HepG2 (cell line): ENCODE data around the gene TPD52L2. TPM values are rescaled to one million over a fixed set of nuclear protein-coding genes. Genes with fewer than 3 reads are reported as not detected.
"Not testable (repeated sequence)": the region's sequence is repeated elsewhere in the genome, so short reads cannot be mapped to it uniquely, and the experiment has no call there.

Source experiments
- ATAC-seq: fragments of 200-7000 bp; cut with Tn5 transposase; 3 replicates; pipeline ENCODE4 v1.9.1; 2020; ENCODE audit warnings: mild to moderate bottlenecking, moderate library complexity
- BruUV-seq: library from RNA; stranded (reverse); fragments of 400-500 nt; replicated peaks from 2 replicates; lab custom pipeline; 2021; lab: Mats Ljungman, UMichigan
- CTCF ChIA-PET: fragments of 300-600 bp; formaldehyde crosslinking; extraction: SDS; loops from one replicate; lab custom pipeline; 2021; ENCODE audit warnings: low total read pairs, inconsistent platforms, low intra/inter-chr PET ratio; lab: Yijun Ruan, JAX
- POLR2A ChIA-PET: fragments of 350-600 bp; sonication (Branson Sonifier 250); formaldehyde crosslinking; loops from one replicate; lab custom pipeline; 2020; ENCODE audit warnings: antibody characterized with exemption, inconsistent platforms; lab: Yijun Ruan, JAX
- DNase-seq: peaks from one replicate; pipeline ENCODE4 v3.0.0-alpha.2; 2015; ENCODE audit warnings: low spot score
- FAIRE-seq: peaks from 3 replicates; lab custom pipeline; 2011; peaks lifted over from hg19 to GRCh38; lab: Jason Lieb, UNC
- H2AFZ ChIP-seq: one replicate; pipeline ENCODE4 v1.6.1; 2011; ENCODE audit warnings: low read length, inconsistent platforms
- H3K27ac ChIP-seq: fragments of 300-600 bp; 3 replicates; pipeline ENCODE4 v1.8.0; 2011; ENCODE audit warnings: mixed run types, mild to moderate bottlenecking, mixed read lengths, low read length, inconsistent platforms; ENCODE audit not compliant: insufficient read depth; ENCODE audit errors: extremely low read length
- H3K27me3 ChIP-seq, 2 experiments: fragments of 200-600 bp in 1 of 2; 2 replicates in 1 of 2; 3 replicates in 1 of 2; pipeline versions ENCODE4 v1.6.0 to v1.8.0; 2011; ENCODE audit warnings: low read length in 2 of 2, mild to moderate bottlenecking in 2 of 2, moderate library complexity in 2 of 2, inconsistent platforms in 1 of 2; ENCODE audit not compliant: insufficient read depth in 2 of 2, control insufficient read depth in 1 of 2
- H3K36me3 ChIP-seq, 2 experiments: fragments of 200-600 bp in 1 of 2; replicated peaks in 1 of 2; 2 replicates in 1 of 2; 3 replicates in 1 of 2; pipeline versions ENCODE4 v1.5.1 to v1.8.0; 2011; ENCODE audit warnings: low read length in 2 of 2, inconsistent platforms in 1 of 2; ENCODE audit not compliant: insufficient read depth in 2 of 2, control insufficient read depth in 1 of 2
- H3K4me1 ChIP-seq: 2 replicates; pipeline ENCODE4 v1.5.1; 2012; ENCODE audit warnings: low read length, inconsistent platforms; ENCODE audit not compliant: insufficient read depth
- H3K4me2 ChIP-seq: 2 replicates; pipeline ENCODE4 v1.6.0; 2011; ENCODE audit warnings: low read depth, low read length, inconsistent platforms
- H3K4me3 ChIP-seq, 3 experiments: fragments of 200-600 bp in 1 of 3; sonication (generic), shearing (Covaris generic) in 1 of 3; replicated peaks in 1 of 3; 2 replicates each; pipeline ENCODE4 v1.5.1; 2011 to 2016; ENCODE audit warnings: low read length in 3 of 3, inconsistent platforms in 2 of 3, low read depth in 2 of 3, mild to moderate bottlenecking in 2 of 3, control low read depth in 1 of 3, mixed read lengths in 1 of 3; ENCODE audit not compliant: insufficient read depth in 1 of 3
- H3K79me2 ChIP-seq: one replicate; pipeline ENCODE4 v1.6.1; 2011; ENCODE audit warnings: low read length, inconsistent platforms; ENCODE audit not compliant: insufficient read depth
- H3K9ac ChIP-seq: 2 replicates; pipeline ENCODE4 v1.6.0; 2011; ENCODE audit warnings: mild to moderate bottlenecking, low read depth, low read length, inconsistent platforms; ENCODE audit not compliant: insufficient read depth
- H3K9me3 ChIP-seq: 2 replicates; pipeline ENCODE4 v1.5.1; 2012; ENCODE audit warnings: mild to moderate bottlenecking, low read length
- H4K20me1 ChIP-seq: 2 replicates; pipeline ENCODE4 v1.6.0; 2011; ENCODE audit warnings: inconsistent platforms, mild to moderate bottlenecking, low read length, moderate library complexity; ENCODE audit not compliant: insufficient read depth
- AGO2 ChIP-seq: fragments of 200-400 bp; formaldehyde crosslinking; optimal IDR thresholded peaks from 2 replicates; pipeline ENCODE3; 2017; ENCODE audit warnings: mild to moderate bottlenecking, low read depth, low read length, moderate library complexity
- DNMT1 ChIP-seq: sonication (generic); formaldehyde crosslinking; IDR thresholded peaks from 2 replicates; pipeline ENCODE4 v1.5.1; 2020; ENCODE audit warnings: mild to moderate bottlenecking, missing genetic modification reagents
- HNRNPL ChIP-seq: fragments of 200-400 bp; formaldehyde crosslinking; IDR thresholded peaks from 2 replicates; pipeline ENCODE4 v1.6.1; 2017; ENCODE audit warnings: mild to moderate bottlenecking, low read depth, low read length
- HOXA7 ChIP-seq: sonication (generic); formaldehyde crosslinking; IDR thresholded peaks from 2 replicates; pipeline ENCODE4 v1.8.1; 2022; ENCODE audit warnings: mild to moderate bottlenecking, missing genetic modification reagents, moderate library complexity
- NFE2L1 ChIP-seq: sonication (generic); formaldehyde crosslinking; IDR thresholded peaks from 2 replicates; pipeline ENCODE4 v1.4.0; 2020; ENCODE audit warnings: missing genetic modification reagents, mild to moderate bottlenecking, borderline replicate concordance
- ZNF275 ChIP-seq: sonication (generic); formaldehyde crosslinking; IDR thresholded peaks from 2 replicates; pipeline ENCODE4 v1.8.0; 2022; ENCODE audit warnings: missing genetic modification reagents, mild to moderate bottlenecking, inconsistent platforms, borderline replicate concordance
- ZNF510 ChIP-seq: sonication (generic); formaldehyde crosslinking; IDR thresholded peaks from 2 replicates; pipeline ENCODE4 v1.4.0; 2020; ENCODE audit warnings: low read depth, mild to moderate bottlenecking, missing genetic modification reagents
- WGBS: methylation state at CpG from one replicate; pipeline ENCODE4 v1.1.6; 2017; ENCODE audit warnings: low lambda C conversion rate; 5-methylcytosine and 5-hydroxymethylcytosine counted together
- in situ Hi-C: cut with HindIII; loops from 2 replicates; pipeline ENCODE4 v1.10.0; 2017; ENCODE audit warnings: low pct_unique_long_range_greater_than_20kb; ENCODE audit not compliant: extremely low pct_ligation_motif_present
- intact Hi-C: fragments of 100-400 bp; cut with micrococcal nuclease; formaldehyde crosslinking; loops from one replicate; pipeline ENCODE4 v1.10.0; 2022; ENCODE audit not compliant: unreplicated experiment
- polyA plus RNA-seq, 8 experiments: library from polyadenylated mRNA; depleted of rRNA in 3 of 8; stranded (reverse) in 7 of 8; unstranded in 1 of 8; fragments of >200 nt; fragmentation: Illumina TruSeq in 4 of 8; extraction: Trizol in 4 of 8; gene quantifications; 2 replicates each; pipeline versions ENCODE4 v1.2.1 to v1.2.3, GENCODE V29; 2011 to 2016; ENCODE audit warnings: low read depth in 4 of 8, missing spikeins in 1 of 8, mixed read lengths in 1 of 8; ENCODE audit not compliant: insufficient read depth in 1 of 8
- total RNA-seq, 5 experiments: library from RNA; depleted of rRNA; stranded (reverse); fragments of >200 nt; fragmentation: Illumina TruSeq; extraction: Trizol; gene quantifications; 2 replicates each; pipeline ENCODE4 v1.2.3, GENCODE V29; 2016; ENCODE audit warnings: low read depth in 1 of 5

The TPD52L2 gene
- total and polyA plus RNA-seq, 2 of the 13 experiments (the other 11 are each of a cell fraction or from before 2014, with no cell fraction given) = 156 to 184 TPM

- H4K20me1 ChIP-seq, H3K4me1 ChIP-seq, H3K4me3 ChIP-seq, ATAC-seq, POLR2A ChIA-PET, H3K27me3 ChIP-seq, FAIRE-seq, H3K79me2 ChIP-seq, H3K9me3 ChIP-seq, CTCF ChIA-PET, BruUV-seq, DNase-seq, H3K4me2 ChIP-seq, in situ Hi-C loops, H2AFZ ChIP-seq, intact Hi-C loops, H3K9ac ChIP-seq, H3K27ac ChIP-seq: not testable (repeated sequence)
- TF ChIP-seq AGO2 (peak; percentile 61), HNRNPL (peak; percentile 79; the same call in 1 of the 2 replicates), DNMT1 (0 out of 2 replicates have a peak, but pooled peaks have one; percentile 25)
- peaks cover 53 to 73% of the 10 kb centered on the region in 2 experiments for H3K36me3 ChIP-seq
- 97% methylated on average over 31 of the region's 31 CpGs for WGBS
These were observed 64.4 kb downstream of the TPD52L2 start for GRCh38 chr20:63929473-63929883.

GRCh38 chr20:63930971-63931553 is 66.0 kb downstream of the TPD52L2 start:
- in situ Hi-C loops (no loop called here), intact Hi-C loops (no loop called here)
- H3K4me2 ChIP-seq = no peak overlapping the region
- H3K36me3 ChIP-seq = peaks cover 63 to 88% of the 10 kb centered on the region in 2 experiments
- H3K4me1 ChIP-seq = no peaks in the 10 kb centered on the region
- no peak for DNase-seq
- BruUV-seq = no TSS peak
- H2AFZ ChIP-seq = no peak overlapping the region
- H4K20me1 ChIP-seq = peaks cover 4% of the 10 kb centered on the region; the same call in 1 of the 2 replicates
- ATAC-seq = no peak
- TF ChIP-seq HOXA7 (CRISPR knock-in tag) = 0 out of 2 replicates have a peak, but pooled peaks have one; percentile 40
- TF ChIP-seq ZNF275 (CRISPR knock-in tag) = no peak
- TF ChIP-seq AGO2 = peak; percentile 54
- 0 out of 2 replicates have a peak, but pooled peaks have one; percentile 29 for TF ChIP-seq DNMT1
- TF ChIP-seq ZNF510 = no peak
- TF ChIP-seq NFE2L1 (CRISPR knock-in tag) = 0 out of 2 replicates have a peak, but pooled peaks have one; percentile 44
- no peak for FAIRE-seq
- POLR2A ChIA-PET = no interaction called here
- H3K9me3 ChIP-seq = no peaks in the 10 kb centered on the region
- H3K9ac ChIP-seq = no peak overlapping the region
- WGBS = 98% methylated on average over 37 of the region's 37 CpGs
- CTCF ChIA-PET = no interaction called here
- no peak overlapping the region for H3K4me3 ChIP-seq
- H3K27me3 ChIP-seq = no peaks in the 10 kb centered on the region
- no peak overlapping the region for H3K27ac ChIP-seq
- H3K79me2 ChIP-seq = peaks cover 9% of the 10 kb centered on the region
